HepG2 (cell line): ENCODE data around the gene RUVBL2. TPM values are rescaled to one million over a fixed set of nuclear protein-coding genes. Genes with fewer than 3 reads are reported as not detected.

Source experiments
- GLMP ChIP-seq: sonication (generic); formaldehyde crosslinking; IDR thresholded peaks from 2 replicates; pipeline ENCODE4 v1.9.0; 2021; ENCODE audit warnings: missing genetic modification reagents, mild to moderate bottlenecking, borderline replicate concordance
- GTF2F1 ChIP-seq: fragments of 150-350 bp; IDR thresholded peaks from 2 replicates; pipeline ENCODE4 v1.6.1; 2014; ENCODE audit warnings: low read length
- HCFC1 ChIP-seq: fragments of 150-350 bp; IDR thresholded peaks from 2 replicates; pipeline ENCODE4 v1.6.1; 2014; ENCODE audit warnings: low read depth, low read length
- HNRNPLL ChIP-seq: fragments of 200-400 bp; formaldehyde crosslinking; IDR thresholded peaks from 2 replicates; pipeline ENCODE4 v1.6.1; 2017; ENCODE audit warnings: mild to moderate bottlenecking, low read depth, low read length; ENCODE audit not compliant: poor library complexity, severe bottlenecking
- LCORL ChIP-seq, 2 experiments: fragments of 450-650 bp in 1 of 2; sonication (generic) in 1 of 2; formaldehyde crosslinking in 1 of 2; IDR thresholded peaks; 2 replicates each; pipeline versions ENCODE4 v1.5.0 to v1.6.1; 2017 to 2020; ENCODE audit warnings: antibody characterized with exemption in 1 of 2, missing genetic modification reagents in 1 of 2
- MLX ChIP-seq: IDR thresholded peaks from 2 replicates; pipeline ENCODE4 v1.6.1; 2016
- NFAT5 ChIP-seq: sonication (generic); formaldehyde crosslinking; IDR thresholded peaks from 2 replicates; pipeline ENCODE4 v1.4.0; 2020; ENCODE audit warnings: missing genetic modification reagents
- PHF5A ChIP-seq: IDR thresholded peaks from one replicate; pipeline ENCODE4 v1.6.1; 2018; ENCODE audit warnings: low read depth, missing genetic modification reagents; ENCODE audit not compliant: unreplicated experiment
- ZBTB7A ChIP-seq: sonication (generic); formaldehyde crosslinking; IDR thresholded peaks from 2 replicates; pipeline ENCODE4 v1.8.0; 2022; ENCODE audit warnings: mild to moderate bottlenecking, missing genetic modification reagents
- ZGPAT ChIP-seq: IDR thresholded peaks from 2 replicates; pipeline ENCODE4 v1.6.1; 2016; ENCODE audit warnings: mild to moderate bottlenecking
- ZNF318 ChIP-seq: sonication (generic); formaldehyde crosslinking; IDR thresholded peaks from 2 replicates; pipeline ENCODE4 v1.4.0; 2020; ENCODE audit warnings: mild to moderate bottlenecking, missing genetic modification reagents
- polyA plus RNA-seq, 8 experiments: library from polyadenylated mRNA; depleted of rRNA in 3 of 8; stranded (reverse) in 7 of 8; unstranded in 1 of 8; fragments of >200 nt; fragmentation: Illumina TruSeq in 4 of 8; extraction: Trizol in 4 of 8; gene quantifications; 2 replicates each; pipeline versions ENCODE4 v1.2.1 to v1.2.3, GENCODE V29; 2011 to 2016; ENCODE audit warnings: low read depth in 4 of 8, missing spikeins in 1 of 8, mixed read lengths in 1 of 8; ENCODE audit not compliant: insufficient read depth in 1 of 8
- total RNA-seq, 5 experiments: library from RNA; depleted of rRNA; stranded (reverse); fragments of >200 nt; fragmentation: Illumina TruSeq; extraction: Trizol; gene quantifications; 2 replicates each; pipeline ENCODE4 v1.2.3, GENCODE V29; 2016; ENCODE audit warnings: low read depth in 1 of 5

Gene RUVBL2
- total and polyA plus RNA-seq, 2 of the 13 experiments (the other 11 are each of a cell fraction or from before 2014, with no cell fraction given), result 120 to 122 TPM

GRCh38 chr19:48965806-48966540 is 27.7 kb upstream of the RUVBL2 start (continued):
- TF ChIP-seq ZNF318 (CRISPR knock-in tag) (no peak), PHF5A (CRISPR knock-in tag) (no peak), HNRNPLL (no peak), GLMP (no peak), NFAT5 (CRISPR knock-in tag) (peak; percentile 72; the same call in 1 of the 2 replicates), ZGPAT (CRISPR knock-in tag) (no peak), HCFC1 (peak; percentile 83), ZBTB7A (no peak), LCORL (IDR thresholded peaks at IDR 0.05) (no peak), LCORL (CRISPR knock-in tag; IDR thresholded peaks at IDR 0.05) (no peak), MLX (no peak), GTF2F1 (no peak)
